ENCODE data around the gene ADCY7.

DNA sequence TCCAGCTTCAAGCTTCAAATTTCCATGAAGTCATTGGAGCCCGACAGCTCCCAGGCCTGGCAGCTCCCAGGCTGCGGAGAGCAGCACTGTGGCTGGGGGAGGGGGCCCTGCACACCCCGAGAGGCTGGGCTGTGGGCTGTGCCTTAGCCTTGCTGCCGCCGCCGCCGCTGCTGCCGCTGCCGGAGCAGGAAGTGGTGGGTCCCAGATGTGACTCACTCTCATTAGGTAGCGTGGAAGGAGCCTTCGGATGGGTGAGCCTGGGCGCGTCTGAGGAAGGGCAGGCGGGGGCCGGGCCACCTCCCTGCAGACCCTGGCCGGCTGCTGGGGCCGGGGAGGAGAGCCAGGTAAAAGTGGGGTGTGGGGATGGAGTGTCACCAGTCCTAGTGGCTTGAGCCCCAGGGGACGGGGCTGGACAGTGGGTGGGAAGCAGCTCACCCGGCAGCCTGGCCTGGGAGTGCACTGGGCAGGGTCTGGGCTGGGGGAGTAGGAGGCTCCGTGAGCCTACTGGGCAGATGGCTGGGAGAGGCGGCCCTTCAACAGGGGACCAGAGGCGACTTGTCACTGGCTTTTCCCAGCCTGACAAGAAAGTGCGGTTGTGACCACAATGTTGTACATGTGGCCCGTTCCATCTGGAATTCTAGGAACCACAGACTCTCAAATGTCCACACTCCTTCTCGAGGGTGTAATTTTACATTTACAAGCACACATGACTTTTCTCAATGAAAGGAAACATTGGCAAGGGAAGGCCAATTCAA is at the start of gene ADCY7:
- TF ChIP-seq EP300 (IDR thresholded peaks at IDR 0.05), result no peak
- TF ChIP-seq POLR2A (IDR thresholded peaks at IDR 0.05), result no peak
